Liver (tissue), 3 donors: Measurements from ENCODE around the gene CES1.

Experiments
- EGR1 ChIP-seq, 2 donors: IDR thresholded peaks; 2 replicates each; pipeline ENCODE4 v1.6.1; 2016 to 2018; ENCODE audit warnings: antibody characterized with exemption in 2 of 2, low read depth in 2 of 2
- GABPA ChIP-seq, 2 donors: IDR thresholded peaks in 1 of 2; conservative IDR thresholded peaks in 1 of 2; 2 replicates each; pipeline ENCODE4 v1.6.1; 2016; ENCODE audit warnings: antibody characterized with exemption in 2 of 2, mild to moderate bottlenecking in 1 of 2, moderate library complexity in 1 of 2
- JUND ChIP-seq, 2 donors: IDR thresholded peaks; 2 replicates each; pipeline ENCODE4 v1.6.1; 2016; ENCODE audit warnings: antibody characterized with exemption in 2 of 2
- RAD21 ChIP-seq, 2 donors: IDR thresholded peaks; 2 replicates each; pipeline ENCODE4 v1.6.1; 2016; ENCODE audit warnings: antibody characterized with exemption in 2 of 2, mild to moderate bottlenecking in 2 of 2
- SP1 ChIP-seq: IDR thresholded peaks from 2 replicates; pipeline ENCODE4 v1.6.1; 2018; ENCODE audit warnings: antibody characterized with exemption, mild to moderate bottlenecking
- TAF1 ChIP-seq: conservative IDR thresholded peaks from 2 replicates; pipeline ENCODE4 v1.6.1; 2016; ENCODE audit warnings: antibody characterized with exemption, mild to moderate bottlenecking
- YY1 ChIP-seq: IDR thresholded peaks from 2 replicates; pipeline ENCODE4 v1.6.1; 2016; ENCODE audit warnings: antibody characterized with exemption, mild to moderate bottlenecking
- TF ChIP-seq, protein P1 (sequence below): fragments of 150-350 bp; IDR thresholded peaks from 2 replicates; pipeline ENCODE4 v1.5.1; 2017; ENCODE audit warnings: improper control_type of control experiment, low read depth, low read length; ENCODE audit not compliant: missing input control
- TF ChIP-seq, protein P2 (sequence below): IDR thresholded peaks from 2 replicates; pipeline ENCODE4 v1.6.1; 2016; ENCODE audit warnings: antibody characterized with exemption, mild to moderate bottlenecking
- TF ChIP-seq, protein P3 (sequence below): IDR thresholded peaks from 2 replicates; pipeline ENCODE4 v1.6.1; 2016; ENCODE audit warnings: antibody characterized with exemption
- TF ChIP-seq, protein P4 (sequence below): IDR thresholded peaks from 2 replicates; pipeline ENCODE4 v1.6.1; 2016; ENCODE audit warnings: antibody characterized with exemption
- donor health status: healthy.
- donor health status: healthy.

DNA sequence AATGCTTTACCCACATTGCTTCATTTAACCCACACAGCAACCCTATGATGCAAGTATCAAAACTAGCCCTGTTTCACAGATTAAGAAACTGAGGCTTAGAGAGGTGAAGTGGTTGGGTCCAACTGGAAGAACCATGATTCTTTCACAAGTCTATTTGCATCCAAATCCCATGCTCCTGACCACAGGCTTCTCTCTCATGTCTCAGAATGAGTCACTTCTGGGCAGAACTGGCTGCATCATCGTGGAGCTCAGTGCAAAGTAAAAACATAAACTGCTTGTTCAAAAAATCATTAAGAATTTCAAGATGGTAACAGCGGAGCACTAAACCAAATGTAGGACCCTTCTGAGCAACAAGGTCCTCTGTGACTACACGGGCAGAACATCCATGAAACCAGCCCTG is 20.2 kb upstream of the CES1 start:
- TF ChIP-seq, protein P1, sequence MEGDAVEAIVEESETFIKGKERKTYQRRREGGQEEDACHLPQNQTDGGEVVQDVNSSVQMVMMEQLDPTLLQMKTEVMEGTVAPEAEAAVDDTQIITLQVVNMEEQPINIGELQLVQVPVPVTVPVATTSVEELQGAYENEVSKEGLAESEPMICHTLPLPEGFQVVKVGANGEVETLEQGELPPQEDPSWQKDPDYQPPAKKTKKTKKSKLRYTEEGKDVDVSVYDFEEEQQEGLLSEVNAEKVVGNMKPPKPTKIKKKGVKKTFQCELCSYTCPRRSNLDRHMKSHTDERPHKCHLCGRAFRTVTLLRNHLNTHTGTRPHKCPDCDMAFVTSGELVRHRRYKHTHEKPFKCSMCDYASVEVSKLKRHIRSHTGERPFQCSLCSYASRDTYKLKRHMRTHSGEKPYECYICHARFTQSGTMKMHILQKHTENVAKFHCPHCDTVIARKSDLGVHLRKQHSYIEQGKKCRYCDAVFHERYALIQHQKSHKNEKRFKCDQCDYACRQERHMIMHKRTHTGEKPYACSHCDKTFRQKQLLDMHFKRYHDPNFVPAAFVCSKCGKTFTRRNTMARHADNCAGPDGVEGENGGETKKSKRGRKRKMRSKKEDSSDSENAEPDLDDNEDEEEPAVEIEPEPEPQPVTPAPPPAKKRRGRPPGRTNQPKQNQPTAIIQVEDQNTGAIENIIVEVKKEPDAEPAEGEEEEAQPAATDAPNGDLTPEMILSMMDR: no peak
- no peak for TF ChIP-seq YY1
- TF ChIP-seq, protein P2, sequence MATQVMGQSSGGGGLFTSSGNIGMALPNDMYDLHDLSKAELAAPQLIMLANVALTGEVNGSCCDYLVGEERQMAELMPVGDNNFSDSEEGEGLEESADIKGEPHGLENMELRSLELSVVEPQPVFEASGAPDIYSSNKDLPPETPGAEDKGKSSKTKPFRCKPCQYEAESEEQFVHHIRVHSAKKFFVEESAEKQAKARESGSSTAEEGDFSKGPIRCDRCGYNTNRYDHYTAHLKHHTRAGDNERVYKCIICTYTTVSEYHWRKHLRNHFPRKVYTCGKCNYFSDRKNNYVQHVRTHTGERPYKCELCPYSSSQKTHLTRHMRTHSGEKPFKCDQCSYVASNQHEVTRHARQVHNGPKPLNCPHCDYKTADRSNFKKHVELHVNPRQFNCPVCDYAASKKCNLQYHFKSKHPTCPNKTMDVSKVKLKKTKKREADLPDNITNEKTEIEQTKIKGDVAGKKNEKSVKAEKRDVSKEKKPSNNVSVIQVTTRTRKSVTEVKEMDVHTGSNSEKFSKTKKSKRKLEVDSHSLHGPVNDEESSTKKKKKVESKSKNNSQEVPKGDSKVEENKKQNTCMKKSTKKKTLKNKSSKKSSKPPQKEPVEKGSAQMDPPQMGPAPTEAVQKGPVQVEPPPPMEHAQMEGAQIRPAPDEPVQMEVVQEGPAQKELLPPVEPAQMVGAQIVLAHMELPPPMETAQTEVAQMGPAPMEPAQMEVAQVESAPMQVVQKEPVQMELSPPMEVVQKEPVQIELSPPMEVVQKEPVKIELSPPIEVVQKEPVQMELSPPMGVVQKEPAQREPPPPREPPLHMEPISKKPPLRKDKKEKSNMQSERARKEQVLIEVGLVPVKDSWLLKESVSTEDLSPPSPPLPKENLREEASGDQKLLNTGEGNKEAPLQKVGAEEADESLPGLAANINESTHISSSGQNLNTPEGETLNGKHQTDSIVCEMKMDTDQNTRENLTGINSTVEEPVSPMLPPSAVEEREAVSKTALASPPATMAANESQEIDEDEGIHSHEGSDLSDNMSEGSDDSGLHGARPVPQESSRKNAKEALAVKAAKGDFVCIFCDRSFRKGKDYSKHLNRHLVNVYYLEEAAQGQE: no peak
- TF ChIP-seq RAD21 (IDR thresholded peaks at IDR 0.05): no peak
- TF ChIP-seq, protein P3, sequence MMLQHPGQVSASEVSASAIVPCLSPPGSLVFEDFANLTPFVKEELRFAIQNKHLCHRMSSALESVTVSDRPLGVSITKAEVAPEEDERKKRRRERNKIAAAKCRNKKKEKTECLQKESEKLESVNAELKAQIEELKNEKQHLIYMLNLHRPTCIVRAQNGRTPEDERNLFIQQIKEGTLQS: no peak
- TF ChIP-seq, protein P4, sequence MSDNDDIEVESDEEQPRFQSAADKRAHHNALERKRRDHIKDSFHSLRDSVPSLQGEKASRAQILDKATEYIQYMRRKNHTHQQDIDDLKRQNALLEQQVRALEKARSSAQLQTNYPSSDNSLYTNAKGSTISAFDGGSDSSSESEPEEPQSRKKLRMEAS: no peak
- TF ChIP-seq GABPA (IDR thresholded peaks at IDR 0.05 in 1 of 2, conservative IDR thresholded peaks at IDR 0.05 in 1 of 2): no peak
- TF ChIP-seq TAF1: no peak
- TF ChIP-seq EGR1 (IDR thresholded peaks at IDR 0.05; ENCODE audit: low read depth in 2 of 2): no peak
- TF ChIP-seq JUND (IDR thresholded peaks at IDR 0.05): no peak
- TF ChIP-seq SP1: no peak
